GM10266 (cell line): Measurements from ENCODE around the gene CALD1.

Source experiments
- DNase-seq: peaks from one replicate; pipeline ENCODE4 v3.0.0; 2012; ENCODE audit errors: extremely low spot score
- TF ChIP-seq, protein P1 (sequence below): IDR thresholded peaks from 2 replicates; pipeline ENCODE4 v1.5.1; 2012; ENCODE audit warnings: mild to moderate bottlenecking, low read depth; ENCODE audit not compliant: control insufficient read depth, insufficient read depth; ENCODE audit errors: missing control alignments

The CALD1 gene

DNA sequence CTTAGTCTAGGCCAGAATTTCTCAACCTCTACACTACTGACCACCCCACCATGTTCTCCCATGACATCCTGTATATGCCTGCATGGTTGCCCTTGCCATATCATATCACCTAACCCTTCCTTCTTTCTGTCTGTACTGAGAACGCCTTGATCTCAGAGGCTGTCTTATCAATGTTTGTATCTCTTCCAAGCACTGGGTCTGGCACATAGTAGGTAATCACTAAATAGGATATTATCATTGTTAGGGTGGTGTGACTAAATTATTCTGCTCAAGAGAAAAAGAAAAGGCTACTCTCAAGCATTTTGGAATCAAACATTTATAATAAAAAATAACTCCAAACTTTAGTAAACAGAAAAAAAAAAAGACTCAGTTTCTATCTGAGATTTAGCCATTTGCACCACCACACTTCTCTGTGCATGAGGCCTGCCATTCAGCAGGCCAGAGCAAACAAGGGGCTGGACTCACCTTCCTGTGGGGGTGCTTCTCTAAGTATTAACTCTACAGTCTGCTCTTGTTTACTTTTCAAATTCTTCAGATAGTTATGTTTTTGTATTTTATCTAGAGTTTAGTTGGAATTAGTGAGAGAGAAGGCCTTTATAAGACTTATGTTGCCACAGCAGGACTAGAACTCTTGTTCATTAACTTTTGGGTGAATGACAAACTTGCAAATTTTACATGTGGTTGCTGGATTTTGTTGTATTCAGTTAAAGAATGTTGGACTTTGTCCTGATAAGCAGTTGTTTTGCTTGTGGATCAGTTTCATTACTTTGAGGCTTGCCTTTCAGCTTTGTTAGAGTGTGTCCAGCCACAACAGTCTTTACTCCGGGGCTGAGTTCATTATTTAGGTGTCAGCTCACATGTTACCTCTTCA lies 212.3 kb downstream of the CALD1 start:
- TF ChIP-seq, protein P1, sequence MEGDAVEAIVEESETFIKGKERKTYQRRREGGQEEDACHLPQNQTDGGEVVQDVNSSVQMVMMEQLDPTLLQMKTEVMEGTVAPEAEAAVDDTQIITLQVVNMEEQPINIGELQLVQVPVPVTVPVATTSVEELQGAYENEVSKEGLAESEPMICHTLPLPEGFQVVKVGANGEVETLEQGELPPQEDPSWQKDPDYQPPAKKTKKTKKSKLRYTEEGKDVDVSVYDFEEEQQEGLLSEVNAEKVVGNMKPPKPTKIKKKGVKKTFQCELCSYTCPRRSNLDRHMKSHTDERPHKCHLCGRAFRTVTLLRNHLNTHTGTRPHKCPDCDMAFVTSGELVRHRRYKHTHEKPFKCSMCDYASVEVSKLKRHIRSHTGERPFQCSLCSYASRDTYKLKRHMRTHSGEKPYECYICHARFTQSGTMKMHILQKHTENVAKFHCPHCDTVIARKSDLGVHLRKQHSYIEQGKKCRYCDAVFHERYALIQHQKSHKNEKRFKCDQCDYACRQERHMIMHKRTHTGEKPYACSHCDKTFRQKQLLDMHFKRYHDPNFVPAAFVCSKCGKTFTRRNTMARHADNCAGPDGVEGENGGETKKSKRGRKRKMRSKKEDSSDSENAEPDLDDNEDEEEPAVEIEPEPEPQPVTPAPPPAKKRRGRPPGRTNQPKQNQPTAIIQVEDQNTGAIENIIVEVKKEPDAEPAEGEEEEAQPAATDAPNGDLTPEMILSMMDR = no peak
- no peak for DNase-seq

DNA sequence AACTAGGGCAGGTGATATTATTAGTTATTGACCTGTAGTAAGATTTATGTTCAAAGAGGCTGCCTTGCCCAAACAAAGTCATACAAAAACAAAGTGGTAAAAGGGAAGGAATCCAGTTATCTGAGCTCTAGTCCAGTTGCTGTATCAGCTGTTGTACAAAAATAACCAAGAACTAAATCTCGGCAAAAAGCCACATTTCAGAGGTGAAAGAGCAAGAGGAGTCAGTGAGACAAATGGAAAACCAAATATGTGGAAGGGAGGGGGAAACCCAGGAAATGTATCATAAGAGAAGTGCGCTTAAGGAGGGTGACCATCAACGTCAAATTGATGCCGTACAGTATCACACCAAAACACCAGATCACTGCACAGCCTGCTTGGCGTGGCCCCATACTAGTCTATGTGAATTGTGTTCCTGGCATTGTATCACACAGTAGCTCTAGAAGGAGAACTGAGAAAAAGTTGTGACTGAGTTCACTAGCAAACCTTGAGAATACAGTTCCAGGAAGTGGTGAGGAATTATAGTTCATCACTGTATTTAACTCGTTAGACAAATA lies 213.3 kb downstream of the CALD1 start:
- TF ChIP-seq, protein P1 = no peak
- DNase-seq = peak; percentile 59

DNA sequence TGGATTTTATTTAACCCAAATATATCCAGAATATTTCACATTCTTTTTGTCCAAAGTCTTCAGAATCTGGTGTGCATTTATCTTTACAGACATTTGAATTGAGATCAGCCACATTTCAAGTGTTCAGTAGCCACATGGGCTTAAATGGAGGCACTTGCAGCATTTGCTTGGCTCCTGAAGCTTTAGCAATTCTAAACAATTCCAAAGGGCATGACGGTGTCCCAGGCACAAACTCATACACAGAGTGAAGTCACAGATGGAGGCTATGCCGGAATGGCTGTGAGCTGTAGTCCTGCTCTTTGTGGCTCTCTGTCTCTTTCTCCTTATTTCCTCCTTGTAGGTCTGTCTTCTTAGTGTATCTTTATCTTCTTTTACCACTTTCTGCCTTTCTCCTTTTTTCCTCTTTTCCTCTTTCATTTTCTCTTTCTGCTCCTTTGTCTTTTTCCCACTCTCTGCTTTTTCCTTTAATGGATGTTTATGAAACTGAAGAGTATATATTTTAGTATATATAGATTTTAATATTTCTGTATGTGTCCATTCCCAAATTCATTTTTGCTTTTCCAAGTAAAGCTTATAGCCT lies 214.5 kb downstream of the CALD1 start:
- TF ChIP-seq, protein P1 = no peak
- DNase-seq = no peak

DNA sequence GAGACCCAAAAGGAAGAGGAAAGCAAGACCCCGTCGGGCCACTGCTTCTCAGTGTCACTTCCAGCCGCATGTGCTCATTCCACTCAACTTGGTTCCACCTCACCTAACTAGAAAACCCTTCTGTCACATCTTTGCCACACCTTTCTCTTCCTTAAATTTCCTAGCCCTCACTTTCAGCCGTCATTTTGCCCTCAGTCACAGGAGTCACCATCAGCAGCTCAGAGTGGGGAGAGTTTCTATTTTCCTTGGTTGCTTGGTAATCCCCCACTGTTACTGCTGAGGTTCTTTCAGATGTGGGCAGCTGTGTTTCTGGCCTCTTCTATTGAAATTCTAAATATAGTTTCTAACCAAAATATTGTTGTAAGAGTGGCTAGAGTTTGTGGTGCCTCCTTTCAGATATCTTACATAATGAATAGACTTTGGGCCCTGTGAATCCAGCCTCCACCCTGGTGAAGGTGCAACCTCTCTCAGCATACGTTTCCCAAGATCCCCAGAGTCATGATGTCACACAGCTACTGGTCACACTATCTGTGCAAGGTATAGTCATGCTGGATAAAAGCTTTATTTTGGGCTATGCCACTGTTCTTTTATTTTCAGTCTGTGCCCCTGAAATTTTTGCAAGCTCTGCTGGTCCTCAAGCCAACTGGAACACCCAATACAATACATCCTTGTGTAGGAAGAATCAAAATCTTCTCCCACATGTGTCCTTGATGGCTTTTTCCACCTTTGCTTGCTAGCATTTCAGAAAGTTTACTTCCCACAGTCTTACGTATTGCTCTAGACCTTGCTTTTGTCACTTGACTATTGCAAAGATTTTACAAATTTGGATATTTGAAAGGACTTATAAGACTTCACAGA lies 216.0 kb downstream of the CALD1 start:
- DNase-seq = peak; percentile 49
- TF ChIP-seq, protein P1 = no peak

DNA sequence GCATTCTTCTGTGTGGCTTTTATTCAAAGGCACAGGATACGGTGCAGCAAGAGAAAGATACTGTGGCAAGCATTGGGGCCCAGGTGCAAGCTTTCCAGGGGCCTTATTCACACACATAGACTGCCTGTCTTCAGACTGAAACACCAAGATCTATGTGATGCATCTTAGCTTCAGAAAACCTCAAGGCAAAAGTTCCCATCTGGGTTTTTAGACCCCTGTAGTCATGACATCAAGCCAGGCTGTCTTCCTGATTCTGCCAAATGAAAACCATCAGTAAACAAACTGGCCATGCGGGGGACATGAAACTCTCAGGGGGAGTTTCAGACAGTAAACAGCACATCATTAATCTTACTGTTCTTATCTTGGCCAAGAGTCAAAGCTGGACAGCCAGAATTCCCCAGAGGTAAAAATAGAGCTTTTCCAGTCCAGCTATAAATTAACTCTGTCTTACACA lies 216.7 kb downstream of the CALD1 start:
- TF ChIP-seq, protein P1 = no peak
- DNase-seq = peak; percentile 55

DNA sequence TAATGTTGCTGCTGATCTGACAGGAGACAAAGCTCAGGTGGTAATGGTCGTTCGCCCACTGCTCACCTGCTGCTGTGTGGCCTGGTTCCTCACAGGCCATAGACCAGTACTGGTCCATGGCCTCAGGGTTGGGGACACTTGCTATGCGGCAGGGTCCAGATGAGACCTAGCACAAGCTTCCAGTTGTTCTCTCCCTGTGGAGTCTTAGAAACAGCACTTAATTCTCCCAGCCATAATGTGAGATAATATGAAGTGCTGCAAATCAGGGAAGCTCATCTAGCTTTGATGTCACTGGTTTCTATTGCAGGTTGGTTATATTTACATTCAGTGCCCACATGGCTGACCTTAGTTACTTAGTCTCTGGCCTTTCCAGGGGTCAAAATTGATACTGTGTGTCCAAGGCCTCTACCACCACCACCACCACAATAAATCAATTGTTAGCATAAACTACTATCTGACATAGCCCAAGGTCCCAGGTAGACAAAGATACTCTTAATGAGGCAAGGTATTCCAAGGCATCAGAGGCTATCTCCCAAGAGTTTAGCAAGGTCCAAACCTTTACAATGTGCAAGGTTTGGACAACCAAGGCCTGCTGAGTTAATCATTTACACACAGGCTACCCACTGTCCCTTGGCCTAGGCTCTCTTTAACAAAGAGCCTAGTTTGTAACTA lies 217.9 kb downstream of the CALD1 start:
- no peak for DNase-seq
- TF ChIP-seq, protein P1 = no peak
